ENCODE measurements around the gene HARBI1.

DNA sequence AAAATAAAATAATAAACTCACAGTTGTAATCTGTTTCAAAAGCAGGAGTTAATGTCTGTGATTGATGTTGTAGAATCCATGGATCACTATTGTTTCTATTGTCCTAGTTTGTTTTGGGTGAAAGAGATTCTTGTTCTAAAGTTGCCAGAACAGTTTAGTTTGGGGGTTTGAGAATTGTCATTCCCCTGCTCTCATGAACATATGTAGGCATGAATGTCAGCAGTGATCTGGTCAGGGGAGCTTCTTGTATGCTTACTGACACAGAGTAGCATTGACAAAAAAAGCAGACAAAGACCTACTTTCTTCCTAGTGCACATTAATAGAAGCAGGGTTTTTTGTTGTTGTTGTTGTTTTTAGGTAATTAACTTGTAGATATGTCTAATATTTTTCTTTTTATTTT is 44.8 kb upstream of the HARBI1 start:
- no peak for TF ChIP-seq POLR2A (IDR thresholded peaks at IDR 0.05)
- TF ChIP-seq CTCF (IDR thresholded peaks at IDR 0.05): no peak
- no peak for TF ChIP-seq EP300 (IDR thresholded peaks at IDR 0.05)
